ENCODE measurements around the gene ZNF546.
A peak's percentile ranks its signal among the peaks of the same experiment; 100 is the strongest.
"Not testable (repeated sequence)": the region's sequence is repeated elsewhere in the genome, so short reads cannot be mapped to it uniquely, and the experiment has no call there.

Gene ZNF546

GRCh38 chr19:39996811-39997637, at the start of gene ZNF546:
TSS of gene ZNF546 (plus strand) at chr19:39997060. CDS start at chr19:39998327, 1,267 bp downstream.
- DNase-seq (ENCODE audit: low read depth) = peak; percentile 74

GRCh38 chr19:39949026-39949747, 47.7 kb upstream of the ZNF546 start:
- no peak for DNase-seq (ENCODE audit: low read depth)

- no peak for DNase-seq (ENCODE audit: low read depth)
These were observed 45.7 kb upstream of the ZNF546 start for GRCh38 chr19:39951065-39951650.

- no peak for DNase-seq (ENCODE audit: low read depth)
These were observed 45.2 kb upstream of the ZNF546 start for GRCh38 chr19:39951686-39952085.

- no peak for DNase-seq (ENCODE audit: low read depth)
These were observed 42.9 kb upstream of the ZNF546 start for GRCh38 chr19:39953915-39954314.

GRCh38 chr19:39957886-39958285, 39.0 kb upstream of the ZNF546 start:
- DNase-seq (ENCODE audit: low read depth) = not testable (repeated sequence)

- DNase-seq (ENCODE audit: low read depth) = not testable (repeated sequence)
These were observed 37.9 kb upstream of the ZNF546 start for GRCh38 chr19:39958942-39959341.

GRCh38 chr19:39959407-39959806, 37.5 kb upstream of the ZNF546 start:
- DNase-seq (ENCODE audit: low read depth) = not testable (repeated sequence)

- DNase-seq (ENCODE audit: low read depth) = no peak
These were observed 33.0 kb upstream of the ZNF546 start for GRCh38 chr19:39963898-39964297.

GRCh38 chr19:39966617-39967016, 30.2 kb upstream of the ZNF546 start:
- no peak for DNase-seq (ENCODE audit: low read depth)

GRCh38 chr19:39967561-39967960, 29.3 kb upstream of the ZNF546 start:
- DNase-seq (ENCODE audit: low read depth) = no peak

- DNase-seq (ENCODE audit: low read depth) = no peak
These were observed 28.1 kb upstream of the ZNF546 start for GRCh38 chr19:39968789-39969188.

- no peak for DNase-seq (ENCODE audit: low read depth)
These were observed 27.6 kb upstream of the ZNF546 start for GRCh38 chr19:39969266-39969665.

- DNase-seq (ENCODE audit: low read depth) = no peak
These were observed 27.0 kb upstream of the ZNF546 start for GRCh38 chr19:39969681-39970424.

- DNase-seq (ENCODE audit: low read depth) = no peak
These were observed 26.5 kb upstream of the ZNF546 start for GRCh38 chr19:39970425-39970674.

- DNase-seq (ENCODE audit: low read depth) = peak; percentile 98
These were observed 26.0 kb upstream of the ZNF546 start, which contains the start of gene PSMC4 for GRCh38 chr19:39970675-39971379. TSS of gene PSMC4 (plus strand) at chr19:39971165. CDS start at chr19:39971203, 38 bp downstream.

GRCh38 chr19:39971380-39972035, 25.4 kb upstream of the ZNF546 start:
- DNase-seq (ENCODE audit: low read depth) = no peak

GRCh38 chr19:39974377-39975155, 22.3 kb upstream of the ZNF546 start:
- DNase-seq (ENCODE audit: low read depth) = no peak

- no peak for DNase-seq (ENCODE audit: low read depth)
These were observed 14.0 kb upstream of the ZNF546 start for GRCh38 chr19:39982883-39983282.

GRCh38 chr19:39983695-39984300, 13.1 kb upstream of the ZNF546 start:
- no peak for DNase-seq (ENCODE audit: low read depth)

Measured in stimulated activated CD8-positive, alpha-beta memory T cell treated with anti-CD3 and anti-CD28 coated beads, Interleukin-15, amount 100 ng/mL, for 24 hours (primary cell).